DND-41 (cell line): Measurements from ENCODE around the gene SEPTIN6.

Experiments
- ATAC-seq: fragments of 200-7000 bp; cut with Tn5 transposase; 3 replicates; pipeline ENCODE4 v1.9.1; 2021; ENCODE audit warnings: low read depth; ENCODE audit not compliant: insufficient read depth
- DNase-seq: peaks from one replicate; pipeline ENCODE4 v3.0.0-alpha.2; 2020
- H2AFZ ChIP-seq: 2 replicates; pipeline ENCODE4 v1.6.0; 2012; ENCODE audit warnings: low read depth, low read length
- H3K27ac ChIP-seq: 2 replicates; pipeline ENCODE4 v1.5.1; 2012; ENCODE audit warnings: low read length, inconsistent platforms
- H3K27me3 ChIP-seq: fragments of 200-600 bp; sonication (generic); 2 replicates; pipeline ENCODE4 v1.6.0; 2012; ENCODE audit warnings: low read length, mild to moderate bottlenecking, inconsistent platforms; ENCODE audit not compliant: insufficient read depth, poor library complexity
- H3K36me3 ChIP-seq: 2 replicates; pipeline ENCODE4 v1.5.1; 2012; ENCODE audit warnings: low read length, inconsistent platforms; ENCODE audit not compliant: insufficient read depth
- H3K4me1 ChIP-seq: 2 replicates; pipeline ENCODE4 v1.5.1; 2012; ENCODE audit warnings: mild to moderate bottlenecking, low read length; ENCODE audit not compliant: insufficient read depth
- H3K4me2 ChIP-seq: 2 replicates; pipeline ENCODE4 v1.6.0; 2012; ENCODE audit warnings: mild to moderate bottlenecking, moderate library complexity, low read length, inconsistent platforms; ENCODE audit not compliant: insufficient read depth
- H3K4me3 ChIP-seq, 2 experiments: fragments of 200-600 bp in 1 of 2; shearing (Covaris generic) in 1 of 2; 2 replicates each; pipeline ENCODE4 v1.5.1; 2012 to 2016; ENCODE audit warnings: inconsistent platforms in 2 of 2, low read length in 2 of 2, mild to moderate bottlenecking in 2 of 2, low read depth in 1 of 2, moderate library complexity in 1 of 2
- H3K79me2 ChIP-seq: 2 replicates; pipeline ENCODE4 v1.6.0; 2012; ENCODE audit warnings: low read length, inconsistent platforms; ENCODE audit not compliant: insufficient read depth
- H3K9ac ChIP-seq: 2 replicates; pipeline ENCODE4 v1.6.0; 2012; ENCODE audit warnings: low read depth, mild to moderate bottlenecking, inconsistent platforms, low read length, moderate library complexity
- H3K9me3 ChIP-seq: 2 replicates; pipeline ENCODE4 v1.5.1; 2012; ENCODE audit warnings: low read length, moderate library complexity, mild to moderate bottlenecking, inconsistent platforms; ENCODE audit not compliant: insufficient read depth, severe bottlenecking
- H4K20me1 ChIP-seq: 2 replicates; pipeline ENCODE4 v1.6.0; 2012; ENCODE audit warnings: low read length; ENCODE audit not compliant: insufficient read depth
- EZH2 ChIP-seq: IDR thresholded peaks from 3 replicates; pipeline ENCODE4 v1.6.1; 2012; ENCODE audit warnings: borderline replicate concordance, low read depth, mild to moderate bottlenecking, moderate library complexity, low read length, inconsistent platforms; ENCODE audit not compliant: severe bottlenecking
- TF ChIP-seq, protein P1 (sequence below): IDR thresholded peaks from 2 replicates; pipeline ENCODE4 v1.5.1; 2012; ENCODE audit warnings: borderline replicate concordance, low read length, moderate library complexity, mild to moderate bottlenecking; ENCODE audit not compliant: poor library complexity, severe bottlenecking; ENCODE audit errors: extremely low read depth

Gene SEPTIN6

GRCh38 chrX:119693040-119693995 is at the start of gene SEPTIN6:
TSS of gene SEPTIN6 (minus strand) at chrX:119693168. CDS start at chrX:119693105, 63 bp downstream.
- peak within 1 kb of the TSS; percentile 75 for H2AFZ ChIP-seq
- H3K9me3 ChIP-seq: no peaks in the 10 kb centered on the region
- ATAC-seq: peak; percentile 81
- H3K36me3 ChIP-seq: peaks cover 12% of the 10 kb centered on the region
- peak; percentile 92 for DNase-seq
- no peak for TF ChIP-seq EZH2
- TF ChIP-seq, protein P1, sequence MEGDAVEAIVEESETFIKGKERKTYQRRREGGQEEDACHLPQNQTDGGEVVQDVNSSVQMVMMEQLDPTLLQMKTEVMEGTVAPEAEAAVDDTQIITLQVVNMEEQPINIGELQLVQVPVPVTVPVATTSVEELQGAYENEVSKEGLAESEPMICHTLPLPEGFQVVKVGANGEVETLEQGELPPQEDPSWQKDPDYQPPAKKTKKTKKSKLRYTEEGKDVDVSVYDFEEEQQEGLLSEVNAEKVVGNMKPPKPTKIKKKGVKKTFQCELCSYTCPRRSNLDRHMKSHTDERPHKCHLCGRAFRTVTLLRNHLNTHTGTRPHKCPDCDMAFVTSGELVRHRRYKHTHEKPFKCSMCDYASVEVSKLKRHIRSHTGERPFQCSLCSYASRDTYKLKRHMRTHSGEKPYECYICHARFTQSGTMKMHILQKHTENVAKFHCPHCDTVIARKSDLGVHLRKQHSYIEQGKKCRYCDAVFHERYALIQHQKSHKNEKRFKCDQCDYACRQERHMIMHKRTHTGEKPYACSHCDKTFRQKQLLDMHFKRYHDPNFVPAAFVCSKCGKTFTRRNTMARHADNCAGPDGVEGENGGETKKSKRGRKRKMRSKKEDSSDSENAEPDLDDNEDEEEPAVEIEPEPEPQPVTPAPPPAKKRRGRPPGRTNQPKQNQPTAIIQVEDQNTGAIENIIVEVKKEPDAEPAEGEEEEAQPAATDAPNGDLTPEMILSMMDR: peak; percentile 37
- H3K4me1 ChIP-seq: peaks cover 43% of the 10 kb centered on the region
- peak within 1 kb of the TSS; percentile 95 for H3K27ac ChIP-seq
- H3K9ac ChIP-seq: peak within 1 kb of the TSS; percentile 76
- no peaks in the 10 kb centered on the region for H3K27me3 ChIP-seq
- H3K4me3 ChIP-seq: peak within 1 kb of the TSS; percentile 75 to 81
- H4K20me1 ChIP-seq: peaks cover 21% of the 10 kb centered on the region
- peaks cover 55% of the 10 kb centered on the region for H3K79me2 ChIP-seq
- peak within 1 kb of the TSS; percentile 86 for H3K4me2 ChIP-seq

DNA sequence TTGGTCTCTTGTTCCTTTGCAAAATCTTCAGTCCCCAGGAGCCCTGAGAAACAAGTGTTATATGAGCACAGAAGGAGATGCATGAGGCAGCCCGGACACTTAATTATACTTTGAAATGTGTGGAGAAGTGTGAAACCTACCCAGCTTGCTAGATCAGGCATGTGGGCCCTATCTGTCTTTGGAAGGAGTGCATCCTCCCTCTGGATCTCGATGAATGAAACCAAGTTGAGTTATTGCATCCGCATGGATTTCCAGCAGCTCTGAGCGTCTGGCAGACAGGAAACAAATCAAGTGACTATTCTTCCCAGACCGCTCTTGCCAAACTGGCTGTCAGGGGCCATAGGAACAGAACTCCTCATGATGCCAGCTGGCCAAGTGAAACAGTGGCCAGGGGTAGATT is 45.8 kb upstream of the SEPTIN6 start:
- no peak overlapping the region for H3K9ac ChIP-seq
- no peaks in the 10 kb centered on the region for H4K20me1 ChIP-seq
- DNase-seq (no peak), ATAC-seq (no peak)
- H3K9me3 ChIP-seq: no peaks in the 10 kb centered on the region
- H3K27ac ChIP-seq: no peak overlapping the region
- no peak overlapping the region for H2AFZ ChIP-seq
- no peaks in the 10 kb centered on the region for H3K79me2 ChIP-seq
- no peak overlapping the region for H3K4me3 ChIP-seq
- H3K4me1 ChIP-seq: no peaks in the 10 kb centered on the region
- H3K4me2 ChIP-seq: no peak overlapping the region
- H3K27me3 ChIP-seq: no peaks in the 10 kb centered on the region
- TF ChIP-seq EZH2: no peak
- TF ChIP-seq, protein P1: no peak
- no peaks in the 10 kb centered on the region for H3K36me3 ChIP-seq

- Histone ChIP-seq H3K4me1 (no peaks in the 10 kb centered on the region), H3K36me3 (no peaks in the 10 kb centered on the region), H3K4me3 (no peak overlapping the region), H3K79me2 (no peaks in the 10 kb centered on the region), H3K4me2 (no peak overlapping the region), H3K9me3 (no peaks in the 10 kb centered on the region), H3K27me3 (no peaks in the 10 kb centered on the region), H3K27ac (no peak overlapping the region), H2AFZ (no peak overlapping the region), H3K9ac (no peak overlapping the region), H4K20me1 (no peaks in the 10 kb centered on the region)
- TF ChIP-seq EZH2: no peak
- TF ChIP-seq, protein P1: no peak
- ATAC-seq (no peak), DNase-seq (no peak)
Measured at GRCh38 chrX:119736206-119736764, 43.3 kb upstream of the SEPTIN6 start.
